Naive thymus-derived CD4-positive, alpha-beta T cell (primary cell): ENCODE data around the gene WARS2. TPM values are rescaled to one million over a fixed set of nuclear protein-coding genes. Genes with fewer than 3 reads are reported as not detected.

Experiments used
- ATAC-seq: fragments of 150-1000 bp; cut with Tn5 transposase; 2 replicates; pipeline ENCODE4 v1.10.0; 2021; ENCODE audit warnings: mild to moderate bottlenecking, moderate library complexity
- CTCF ChIA-PET: fragments of 350-600 bp; sonication (Branson Sonifier 250); formaldehyde crosslinking; loops from one replicate; lab custom pipeline; 2021; ENCODE audit warnings: antibody characterized with exemption; lab: Charles Lee
- POLR2A ChIA-PET: fragments of 350-600 bp; sonication (Branson Sonifier 250); formaldehyde crosslinking; loops from one replicate; lab custom pipeline; 2021; ENCODE audit warnings: antibody characterized with exemption, inconsistent platforms; lab: Charles Lee
- DNase-seq, 9 donors: peaks; one replicate each; pipeline versions ENCODE4 v3.0.0 to v3.0.0-alpha.2; 2020 to 2022; ENCODE audit warnings: mixed read lengths in 1 of 9
- H3K27ac ChIP-seq: one replicate; pipeline ENCODE4 v1.7.0; 2013; ENCODE audit warnings: mild to moderate bottlenecking, low read depth, low read length, moderate library complexity
- H3K27me3 ChIP-seq, 2 donors: one replicate each; pipeline ENCODE4 v1.7.0; 2013; ENCODE audit warnings: low read length in 2 of 2, mild to moderate bottlenecking in 2 of 2, moderate library complexity in 2 of 2; ENCODE audit not compliant: control insufficient read depth in 2 of 2, insufficient read depth in 2 of 2
- H3K36me3 ChIP-seq, 3 experiments: 1 replicate in 2 of 3; 2 replicates in 1 of 3; pipeline ENCODE4 v1.7.0; 2013; ENCODE audit warnings: low read length in 3 of 3, mild to moderate bottlenecking in 3 of 3, moderate library complexity in 1 of 3; ENCODE audit not compliant: insufficient read depth in 3 of 3, control insufficient read depth in 2 of 3
- H3K4me1 ChIP-seq, 2 donors: one replicate each; pipeline ENCODE4 v1.7.0; 2013; ENCODE audit warnings: low read length in 2 of 2, mild to moderate bottlenecking in 2 of 2, moderate library complexity in 1 of 2; ENCODE audit not compliant: control insufficient read depth in 2 of 2, insufficient read depth in 2 of 2
- H3K4me3 ChIP-seq: 2 replicates; pipeline ENCODE4 v1.7.0; 2013; ENCODE audit warnings: mild to moderate bottlenecking, low read length
- H3K9me3 ChIP-seq, 3 experiments: 1 replicate in 2 of 3; 2 replicates in 1 of 3; pipeline ENCODE4 v1.7.0; 2013; ENCODE audit warnings: low read length in 3 of 3; ENCODE audit not compliant: control insufficient read depth in 2 of 3
- H3K27ac Mint-ChIP-seq, 9 donors: one replicate each; pipeline ENCODE4 v1.8.0; 2020 to 2022; ENCODE audit warnings: mixed read lengths in 9 of 9, mild to moderate bottlenecking in 8 of 9, moderate library complexity in 5 of 9, inconsistent platforms in 2 of 9
- H3K27me3 Mint-ChIP-seq, 5 donors: one replicate each; pipeline ENCODE4 v1.8.0; 2021 to 2022; ENCODE audit warnings: mixed read lengths in 5 of 5, mild to moderate bottlenecking in 1 of 5
- H3K36me3 Mint-ChIP-seq, 5 donors: one replicate each; pipeline ENCODE4 v1.8.0; 2020 to 2022; ENCODE audit warnings: mixed read lengths in 5 of 5, mild to moderate bottlenecking in 3 of 5, inconsistent platforms in 1 of 5
- H3K4me1 Mint-ChIP-seq, 7 donors: one replicate each; pipeline ENCODE4 v1.8.0; 2020 to 2022; ENCODE audit warnings: mixed read lengths in 7 of 7, mild to moderate bottlenecking in 3 of 7, inconsistent platforms in 1 of 7
- H3K4me3 Mint-ChIP-seq, 10 donors: one replicate each; pipeline ENCODE4 v1.8.0; 2020 to 2022; ENCODE audit warnings: mild to moderate bottlenecking in 10 of 10, mixed read lengths in 10 of 10, moderate library complexity in 6 of 10, inconsistent platforms in 2 of 10
- H3K9me3 Mint-ChIP-seq, 11 donors: one replicate each; pipeline ENCODE4 v1.8.0; 2020 to 2022; ENCODE audit warnings: mixed read lengths in 11 of 11, mild to moderate bottlenecking in 4 of 11, inconsistent platforms in 1 of 11, moderate library complexity in 1 of 11
- intact Hi-C, 2 donors: fragments of 100-400 bp; cut with micrococcal nuclease; formaldehyde crosslinking; loops; one replicate each; pipeline ENCODE4 v1.15.1; 2023
- polyA plus RNA-seq, 2 donors: library from polyadenylated mRNA; unstranded; fragments of 300-500 nt; fragmentation: Illumina TruSeq; gene quantifications; one replicate each; pipeline ENCODE4 v1.2.3, GENCODE V29; 2021
- total RNA-seq, 6 experiments: library from RNA in 5 of 6; stranded (reverse) in 5 of 6; gene quantifications; 1 replicate in 5 of 6; 2 replicates in 1 of 6; pipeline ENCODE4 v1.2.3 and lab custom pipeline; 2021 to 2026

WARS2 gene
- total and polyA plus RNA-seq, 7 experiments from 2014 or later: 8.6 to 27.1 (median 11.5) TPM

GRCh38 chr1:119101563-119101962, 38.9 kb downstream of the WARS2 start:
- DNase-seq (no peak), ATAC-seq (no peak)
- Mint-ChIP-seq H3K9me3 (peaks cover 0 to 45% (median 5%) of the 10 kb centered on the region in 11 donors), H3K4me3 (no peak overlapping the region), H3K27ac (peak overlapping the region in 1 of 9 donors; percentile 2), H3K27me3 (no peaks in the 10 kb centered on the region), H3K36me3 (peaks cover 0 to 56% (median 36%) of the 10 kb centered on the region in 5 donors), H3K4me1 (peaks cover 0 to 12% (median 0%) of the 10 kb centered on the region in 7 donors)
- ChIA-PET CTCF (no interaction called here), POLR2A (no interaction called here)
- Histone ChIP-seq H3K4me3 (no peak overlapping the region), H3K36me3 (no peaks in the 10 kb centered on the region), H3K27ac (no peak overlapping the region), H3K9me3 (no peaks in the 10 kb centered on the region), H3K27me3 (no peaks in the 10 kb centered on the region), H3K4me1 (no peaks in the 10 kb centered on the region)
- intact Hi-C loops: no loop called here

DNA sequence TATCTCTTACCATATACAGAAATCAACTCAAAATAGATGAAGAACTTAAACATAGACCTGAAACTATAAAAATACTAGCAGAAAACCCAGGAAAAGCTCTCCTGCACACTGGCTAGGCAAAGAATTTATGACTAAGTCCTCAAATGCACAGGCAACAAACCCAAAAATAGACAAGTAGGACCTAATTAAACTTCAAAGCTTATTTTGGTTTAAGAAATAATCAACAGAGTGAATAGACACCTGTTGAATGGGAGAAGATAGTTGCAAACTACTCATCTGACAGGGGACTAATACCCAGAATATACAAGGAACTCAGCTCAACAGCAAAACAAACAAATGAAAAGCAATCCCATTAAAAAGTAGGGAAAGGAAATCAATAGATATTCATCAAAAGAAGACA, 40.7 kb downstream of the WARS2 start:
- ChIA-PET POLR2A (no interaction called here), CTCF (no interaction called here)
- no peaks in the 10 kb centered on the region for H3K27me3 Mint-ChIP-seq
- H3K4me3 ChIP-seq: no peak overlapping the region
- intact Hi-C loops: no loop called here
- H3K9me3 ChIP-seq: no peaks in the 10 kb centered on the region
- peaks cover 0 to 40% (median 30%) of the 10 kb centered on the region in 5 donors for H3K36me3 Mint-ChIP-seq
- no peaks in the 10 kb centered on the region for H3K4me1 ChIP-seq
- H3K27me3 ChIP-seq: no peaks in the 10 kb centered on the region
- no peak overlapping the region for H3K27ac Mint-ChIP-seq
- no peak overlapping the region for H3K4me3 Mint-ChIP-seq
- H3K36me3 ChIP-seq: no peaks in the 10 kb centered on the region
- H3K9me3 Mint-ChIP-seq: peaks cover 0 to 36% (median 3%) of the 10 kb centered on the region in 11 donors
- no peak for DNase-seq
- no peak overlapping the region for H3K27ac ChIP-seq
- H3K4me1 Mint-ChIP-seq: peaks cover 0 to 10% (median 0%) of the 10 kb centered on the region in 7 donors
- ATAC-seq: no peak

- CTCF ChIA-PET: no interaction called here
- DNase-seq (no peak), ATAC-seq (no peak)
- Mint-ChIP-seq H3K4me3 (no peak overlapping the region), H3K27me3 (no peaks in the 10 kb centered on the region), H3K9me3 (peaks cover 0 to 32% (median 4%) of the 10 kb centered on the region in 11 donors), H3K36me3 (peaks cover 0 to 40% (median 29%) of the 10 kb centered on the region in 5 donors), H3K27ac (no peak overlapping the region), H3K4me1 (peaks cover 0 to 10% (median 4%) of the 10 kb centered on the region in 7 donors)
- POLR2A ChIA-PET: no interaction called here
- intact Hi-C loops: no loop called here
- Histone ChIP-seq H3K4me1 (no peaks in the 10 kb centered on the region), H3K27ac (no peak overlapping the region), H3K4me3 (no peak overlapping the region), H3K9me3 (no peaks in the 10 kb centered on the region), H3K36me3 (no peaks in the 10 kb centered on the region), H3K27me3 (no peaks in the 10 kb centered on the region)
Observed at GRCh38 chr1:119097380-119097779, 43.1 kb downstream of the WARS2 start.

GRCh38 chr1:119093721-119094120, 46.7 kb downstream of the WARS2 start:
- Histone ChIP-seq H3K36me3 (no peaks in the 10 kb centered on the region), H3K27me3 (no peaks in the 10 kb centered on the region), H3K4me3 (no peak overlapping the region), H3K4me1 (no peaks in the 10 kb centered on the region), H3K9me3 (peaks cover 0 to 7% (median 0%) of the 10 kb centered on the region in 3 experiments), H3K27ac (no peak overlapping the region)
- H3K36me3 Mint-ChIP-seq: peaks cover 0 to 42% (median 30%) of the 10 kb centered on the region in 5 donors
- intact Hi-C loops: no loop called here
- peaks cover 0 to 8% (median 2%) of the 10 kb centered on the region in 7 donors for H3K4me1 Mint-ChIP-seq
- H3K9me3 Mint-ChIP-seq: peaks cover 0 to 46% (median 11%) of the 10 kb centered on the region in 11 donors
- no peaks in the 10 kb centered on the region for H3K27me3 Mint-ChIP-seq
- POLR2A ChIA-PET: no interaction called here
- CTCF ChIA-PET: no interaction called here
- no peak overlapping the region for H3K27ac Mint-ChIP-seq
- DNase-seq (no peak), ATAC-seq (no peak)
- no peak overlapping the region for H3K4me3 Mint-ChIP-seq

GRCh38 chr1:119091618-119092017, 48.8 kb downstream of the WARS2 start:
- Mint-ChIP-seq H3K27me3 (no peaks in the 10 kb centered on the region), H3K4me3 (no peak overlapping the region), H3K9me3 (peaks cover 5 to 51% (median 14%) of the 10 kb centered on the region in 11 donors), H3K36me3 (peaks cover 0 to 46% (median 40%) of the 10 kb centered on the region in 5 donors), H3K4me1 (peaks cover 0 to 12% (median 4%) of the 10 kb centered on the region in 7 donors), H3K27ac (no peak overlapping the region)
- Histone ChIP-seq H3K27ac (no peak overlapping the region), H3K27me3 (no peaks in the 10 kb centered on the region), H3K9me3 (peaks cover 0 to 7% (median 0%) of the 10 kb centered on the region in 3 experiments), H3K4me3 (no peak overlapping the region), H3K4me1 (no peaks in the 10 kb centered on the region), H3K36me3 (no peaks in the 10 kb centered on the region)
- intact Hi-C loops: no loop called here
- ChIA-PET POLR2A (no interaction called here), CTCF (no interaction called here)
- DNase-seq: no peak
- no peak for ATAC-seq

GRCh38 chr1:119090250-119090649, 50.2 kb downstream of the WARS2 start:
- ATAC-seq: no peak
- Mint-ChIP-seq H3K4me3 (no peak overlapping the region), H3K4me1 (peaks cover 0 to 12% (median 4%) of the 10 kb centered on the region in 7 donors), H3K27me3 (no peaks in the 10 kb centered on the region), H3K36me3 (peaks cover 0 to 56% (median 45%) of the 10 kb centered on the region in 5 donors), H3K27ac (no peak overlapping the region), H3K9me3 (peaks cover 9 to 62% (median 18%) of the 10 kb centered on the region in 11 donors)
- H3K27me3 ChIP-seq: no peaks in the 10 kb centered on the region
- H3K36me3 ChIP-seq: no peaks in the 10 kb centered on the region
- no peak overlapping the region for H3K27ac ChIP-seq
- ChIA-PET POLR2A (no interaction called here), CTCF (no interaction called here)
- H3K4me3 ChIP-seq: no peak overlapping the region
- H3K9me3 ChIP-seq: peaks cover 0 to 7% (median 0%) of the 10 kb centered on the region in 3 experiments
- intact Hi-C loops: no loop called here
- DNase-seq: no peak
- no peaks in the 10 kb centered on the region for H3K4me1 ChIP-seq

DNA sequence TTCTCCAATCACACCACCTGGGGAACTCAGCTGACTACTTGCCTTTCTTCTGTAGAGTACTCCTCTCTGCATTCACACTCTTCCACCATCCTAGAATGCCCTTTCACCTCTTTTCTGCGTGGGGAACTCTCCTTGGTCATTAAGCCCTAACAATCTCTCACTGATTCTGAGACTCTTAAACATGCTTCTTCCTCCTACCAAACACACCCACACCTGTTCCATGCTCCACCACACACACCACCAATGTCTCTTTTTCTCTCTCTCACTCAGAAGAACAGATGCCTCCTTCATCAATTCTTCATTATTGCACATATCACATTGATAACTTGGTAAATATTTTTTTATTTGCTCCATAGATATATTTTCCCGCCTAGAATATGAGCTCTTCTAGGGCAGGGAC, 53.6 kb downstream of the WARS2 start:
- H3K4me1 Mint-ChIP-seq: peaks cover 0 to 10% (median 4%) of the 10 kb centered on the region in 7 donors
- no peak overlapping the region for H3K4me3 Mint-ChIP-seq
- peaks cover 9 to 57% (median 19%) of the 10 kb centered on the region in 11 donors for H3K9me3 Mint-ChIP-seq
- no peak for DNase-seq
- Histone ChIP-seq H3K27ac (no peak overlapping the region), H3K9me3 (peaks cover 0 to 7% (median 0%) of the 10 kb centered on the region in 3 experiments), H3K4me1 (no peaks in the 10 kb centered on the region), H3K4me3 (no peak overlapping the region), H3K27me3 (no peaks in the 10 kb centered on the region), H3K36me3 (no peaks in the 10 kb centered on the region)
- ATAC-seq: no peak
- ChIA-PET POLR2A (no interaction called here), CTCF (no interaction called here)
- peak overlapping the region in 1 of 9 donors; percentile 5 for H3K27ac Mint-ChIP-seq
- H3K27me3 Mint-ChIP-seq: no peaks in the 10 kb centered on the region
- peaks cover 0 to 54% (median 47%) of the 10 kb centered on the region in 5 donors for H3K36me3 Mint-ChIP-seq
- intact Hi-C loops: no loop called here
